Measurements from ENCODE around the gene APOBEC3H.

APOBEC3H gene

GRCh38 chr22:39081016-39081415 lies 16.0 kb upstream of the APOBEC3H start:
- DNase-seq (ENCODE audit: low read depth), result no peak

- no peak for DNase-seq (ENCODE audit: low read depth)
These were observed 15.4 kb upstream of the APOBEC3H start for GRCh38 chr22:39081598-39081997.

- DNase-seq (ENCODE audit: low read depth), result no peak
These were observed 13.6 kb upstream of the APOBEC3H start for GRCh38 chr22:39083212-39084165.

GRCh38 chr22:39084666-39085065 lies 12.4 kb upstream of the APOBEC3H start:
- DNase-seq (ENCODE audit: low read depth), result no peak

GRCh38 chr22:39087098-39087497 lies 9.9 kb upstream of the APOBEC3H start:
- DNase-seq (ENCODE audit: low read depth), result no peak

GRCh38 chr22:39087881-39088684 lies 9.0 kb upstream of the APOBEC3H start:
- no peak for DNase-seq (ENCODE audit: low read depth)

- no peak for DNase-seq (ENCODE audit: low read depth)
These were observed 8.4 kb upstream of the APOBEC3H start for GRCh38 chr22:39088685-39089032.

- DNase-seq (ENCODE audit: low read depth), result no peak
These were observed 7.1 kb upstream of the APOBEC3H start for GRCh38 chr22:39089928-39090327.

- no peak for DNase-seq (ENCODE audit: low read depth)
These were observed 6.5 kb upstream of the APOBEC3H start for GRCh38 chr22:39090426-39091064.

GRCh38 chr22:39091126-39092081 lies 5.6 kb upstream of the APOBEC3H start:
- no peak for DNase-seq (ENCODE audit: low read depth)

GRCh38 chr22:39092111-39092862 lies 4.8 kb upstream of the APOBEC3H start:
- no peak for DNase-seq (ENCODE audit: low read depth)

- no peak for DNase-seq (ENCODE audit: low read depth)
These were observed 2.2 kb upstream of the APOBEC3H start for GRCh38 chr22:39094717-39095389.

GRCh38 chr22:39095971-39096370 lies 1.1 kb upstream of the APOBEC3H start:
- DNase-seq (ENCODE audit: low read depth), result no peak

- no peak for DNase-seq (ENCODE audit: low read depth)
These were observed 982 bp downstream of the APOBEC3H start for GRCh38 chr22:39098026-39098425.

GRCh38 chr22:39098576-39098975 lies 1.5 kb downstream of the APOBEC3H start:
- DNase-seq (ENCODE audit: low read depth), result no peak

GRCh38 chr22:39101226-39101625 lies 4.2 kb downstream of the APOBEC3H start:
- DNase-seq (ENCODE audit: low read depth), result no peak

- no peak for DNase-seq (ENCODE audit: low read depth)
These were observed 6.4 kb downstream of the APOBEC3H start for GRCh38 chr22:39103431-39103830.

GRCh38 chr22:39106326-39106725 lies 9.3 kb downstream of the APOBEC3H start:
- no peak for DNase-seq (ENCODE audit: low read depth)

GRCh38 chr22:39108487-39108886 lies 11.4 kb downstream of the APOBEC3H start:
- no peak for DNase-seq (ENCODE audit: low read depth)

GRCh38 chr22:39109361-39109760 lies 12.3 kb downstream of the APOBEC3H start:
- DNase-seq (ENCODE audit: low read depth), result no peak

Measured in EH (cell line).